GM12878 (cell line): ENCODE measurements around the gene PLEKHG1. TPM values are rescaled to one million over a fixed set of nuclear protein-coding genes. Genes with fewer than 3 reads are reported as not detected.
A peak's percentile ranks its signal among the peaks of the same experiment; 100 is the strongest.

Source experiments
- ATF2 ChIP-seq: IDR thresholded peaks from 2 replicates; pipeline ENCODE4 v1.6.1; 2012; ENCODE audit warnings: low read length, inconsistent platforms
- CBX5 ChIP-seq: sonication (generic); IDR thresholded peaks from 2 replicates; pipeline ENCODE4 v1.6.1; 2016; ENCODE audit warnings: low read depth, moderate library complexity, mild to moderate bottlenecking, inconsistent platforms
- CREB1 ChIP-seq: IDR thresholded peaks from 2 replicates; pipeline ENCODE4 v1.6.1; 2012; ENCODE audit warnings: low read depth, mild to moderate bottlenecking, inconsistent platforms
- EED ChIP-seq: sonication (generic); IDR thresholded peaks from 2 replicates; pipeline ENCODE4 v1.6.1; 2016; ENCODE audit warnings: antibody characterized with exemption, low read depth
- ELK1 ChIP-seq: IDR thresholded peaks from 2 replicates; pipeline ENCODE4 v1.6.1; 2012; ENCODE audit warnings: low read depth, low read length, improper control_type of control experiment
- ETV6 ChIP-seq, 2 experiments: fragments of 450-650 bp in 1 of 2; IDR thresholded peaks in 1 of 2; conservative IDR thresholded peaks in 1 of 2; 2 replicates each; pipeline ENCODE4 v1.6.1; 2014; ENCODE audit warnings: antibody characterized with exemption in 1 of 2, borderline replicate concordance in 1 of 2, low read depth in 1 of 2, mild to moderate bottlenecking in 1 of 2, moderate library complexity in 1 of 2
- FOS ChIP-seq: IDR thresholded peaks from 3 replicates; pipeline ENCODE4 v1.6.1; 2011; ENCODE audit warnings: borderline replicate concordance; ENCODE audit not compliant: insufficient read length; ENCODE audit errors: extremely low read depth
- FOXM1 ChIP-seq: IDR thresholded peaks from 2 replicates; pipeline ENCODE4 v1.6.1; 2012; ENCODE audit warnings: low read depth, mild to moderate bottlenecking, inconsistent platforms, low read length, moderate library complexity
- HDGF ChIP-seq: fragments of 450-650 bp; IDR thresholded peaks from 2 replicates; pipeline ENCODE4 v1.6.1; 2016; ENCODE audit warnings: antibody characterized with exemption
- JUND ChIP-seq: IDR thresholded peaks from 2 replicates; pipeline ENCODE4 v1.6.1; 2012; ENCODE audit warnings: low read depth, mild to moderate bottlenecking, low read length, improper control_type of control experiment, moderate library complexity
- NR2C1 ChIP-seq: fragments of 450-650 bp; IDR thresholded peaks from 2 replicates; pipeline ENCODE4 v1.6.1; 2017; ENCODE audit warnings: antibody characterized with exemption, mild to moderate bottlenecking, moderate library complexity
- NRF1 ChIP-seq: conservative IDR thresholded peaks from 2 replicates; pipeline ENCODE4 v1.6.1; 2011; ENCODE audit warnings: mild to moderate bottlenecking, low read depth, low read length, improper control_type of control experiment
- PAX5 ChIP-seq: IDR thresholded peaks from 2 replicates; pipeline ENCODE4 v1.6.1; 2011; ENCODE audit warnings: low read depth, low read length, borderline replicate concordance
- PKNOX1 ChIP-seq: fragments of 450-650 bp; IDR thresholded peaks from 2 replicates; pipeline ENCODE4 v1.6.1; 2016; ENCODE audit warnings: mild to moderate bottlenecking
- RCOR1 ChIP-seq: conservative IDR thresholded peaks from 2 replicates; pipeline ENCODE4 v1.6.1; 2012; ENCODE audit warnings: low read depth, low read length, improper control_type of control experiment
- SIX5 ChIP-seq: IDR thresholded peaks from 2 replicates; pipeline ENCODE4 v1.6.1; 2011; ENCODE audit warnings: mild to moderate bottlenecking, low read depth, low read length, moderate library complexity; ENCODE audit not compliant: severe bottlenecking
- TCF3 ChIP-seq: IDR thresholded peaks from 2 replicates; pipeline ENCODE4 v1.6.1; 2012; ENCODE audit warnings: low read depth, mild to moderate bottlenecking, low read length, borderline replicate concordance; ENCODE audit not compliant: insufficient read depth
- YBX1 ChIP-seq: fragments of 450-650 bp; IDR thresholded peaks from 2 replicates; pipeline ENCODE4 v1.6.1; 2016; ENCODE audit warnings: antibody characterized with exemption
- ZNF217 ChIP-seq: fragments of 450-650 bp; IDR thresholded peaks from 2 replicates; pipeline ENCODE4 v1.6.1; 2017; ENCODE audit warnings: antibody characterized with exemption, mild to moderate bottlenecking
- ZNF274 ChIP-seq: IDR thresholded peaks from one replicate; pipeline ENCODE4 v1.8.0; 2011; ENCODE audit not compliant: insufficient read length, insufficient read depth
- ZNF622 ChIP-seq: fragments of 450-650 bp; IDR thresholded peaks from 2 replicates; pipeline ENCODE4 v1.6.1; 2017; ENCODE audit warnings: mild to moderate bottlenecking, inconsistent platforms
- ZNF687 ChIP-seq: fragments of 450-650 bp; IDR thresholded peaks from 2 replicates; pipeline ENCODE4 v1.6.1; 2017; ENCODE audit warnings: mild to moderate bottlenecking, moderate library complexity
- ZSCAN29 ChIP-seq: fragments of 450-650 bp; IDR thresholded peaks from 2 replicates; pipeline ENCODE4 v1.6.1; 2017; ENCODE audit warnings: mild to moderate bottlenecking, moderate library complexity
- polyA plus RNA-seq, 11 experiments: library from polyadenylated mRNA; depleted of rRNA in 4 of 11; unstranded in 6 of 11; stranded (reverse) in 5 of 11; fragments of >200 nt; fragmentation: Nextera tagmentation in 4 of 11; fragmentation: Illumina TruSeq in 1 of 11; extraction: Ambion mirVana in 4 of 11; extraction: Trizol in 1 of 11; gene quantifications; 1 replicate in 1 of 11; 2 replicates in 10 of 11; pipeline versions ENCODE4 v1.2.1 to v1.2.3, GENCODE V29; 2011 to 2016; ENCODE audit warnings: inconsistent platforms in 2 of 11, missing spikeins in 2 of 11, low read depth in 1 of 11
- total RNA-seq, 4 experiments: library from RNA; depleted of rRNA in 3 of 4; stranded (reverse); fragments of >200 nt in 3 of 4; fragmentation: Illumina TruSeq in 1 of 4; extraction: Trizol in 1 of 4; gene quantifications; 2 replicates each; pipeline versions ENCODE4 v1.2.1 to v1.2.3, GENCODE V29; 2013 to 2021

PLEKHG1 gene
- total and polyA plus RNA-seq, 10 of the 15 experiments (the other 5 are each of a cell fraction or from before 2014, with no cell fraction given), result 0.77 to 17.2 (median 4.9) TPM

GRCh38 chr6:150622941-150623874 is 23.5 kb downstream of the PLEKHG1 start (continued):
- 0 out of 2 replicates have a peak, but pooled peaks have one; percentile 35 for TF ChIP-seq JUND
- TF ChIP-seq ZNF274, result no peak
- TF ChIP-seq SIX5, result no peak
- no peak for TF ChIP-seq ZNF622
- peak; percentile 84 for TF ChIP-seq PKNOX1
- TF ChIP-seq CREB1, result peak; percentile 89
- TF ChIP-seq NRF1, result no peak
- TF ChIP-seq FOXM1, result peak; percentile 80
- TF ChIP-seq YBX1, result no peak
- TF ChIP-seq TCF3, result 0 out of 2 replicates have a peak, but pooled peaks have one; percentile 41
- TF ChIP-seq ETV6 (conservative IDR thresholded peaks at IDR 0.05 in 1 of 2, IDR thresholded peaks at IDR 0.05 in 1 of 2; ENCODE audit: borderline replicate concordance in 1 of 2, low read depth in 1 of 2), result peak in 1 of 2 experiments; percentile 96; a peak in 2 of 4 replicates
- no peak for TF ChIP-seq HDGF
- TF ChIP-seq CBX5, result no peak
- TF ChIP-seq EED, result peak; percentile 80; the same call in 1 of the 2 replicates
- no peak for TF ChIP-seq FOS
- TF ChIP-seq PAX5, result peak; percentile 18; the same call in 1 of the 2 replicates
- TF ChIP-seq ZSCAN29, result no peak
- TF ChIP-seq NR2C1, result no peak
- TF ChIP-seq ELK1, result no peak
- no peak for TF ChIP-seq ZNF687
- TF ChIP-seq ATF2, result peak; percentile 88
- TF ChIP-seq ZNF217, result 0 out of 2 replicates have a peak, but pooled peaks have one; percentile 77
- TF ChIP-seq RCOR1, result no peak; the same call in 1 of the 2 replicates
